NCI-H2171 treated with DMSO at 0.1 percent for 48 hours (cell line): ENCODE measurements around the gene TMEM235.
A peak's percentile ranks its signal among the peaks of the same experiment; 100 is the strongest.
"Not testable (repeated sequence)": the region's sequence is repeated elsewhere in the genome, so short reads cannot be mapped to it uniquely, and the experiment has no call there.

Experiments used
- DNase-seq: peaks from one replicate; lab custom pipeline; 2025; lab: John Stamatoyannopoulos, UW

Gene TMEM235

GRCh38 chr17:78219396-78220150, 11.9 kb upstream of the TMEM235 start:
- peak; percentile 80 for DNase-seq

GRCh38 chr17:78223061-78223460, 8.4 kb upstream of the TMEM235 start:
- no peak for DNase-seq

- DNase-seq: peak; percentile 70
Observed at GRCh38 chr17:78223765-78224164, 7.7 kb upstream of the TMEM235 start.

- DNase-seq: peak; percentile 82
Observed at GRCh38 chr17:78224231-78225087, 7.0 kb upstream of the TMEM235 start.

GRCh38 chr17:78225088-78225865, 6.2 kb upstream of the TMEM235 start:
- peak; percentile 47 for DNase-seq

GRCh38 chr17:78226055-78226758, 5.2 kb upstream of the TMEM235 start:
- DNase-seq: no peak

GRCh38 chr17:78226759-78227454, 4.5 kb upstream of the TMEM235 start:
- DNase-seq: no peak

- DNase-seq: peak; percentile 90
Observed at GRCh38 chr17:78227455-78227916, 3.9 kb upstream of the TMEM235 start.

GRCh38 chr17:78228176-78228575, 3.3 kb upstream of the TMEM235 start:
- DNase-seq: no peak

- no peak for DNase-seq
Observed at GRCh38 chr17:78230252-78230962, 1.0 kb upstream of the TMEM235 start.

- no peak for DNase-seq
Observed at GRCh38 chr17:78231991-78232858, 794 bp downstream of the TMEM235 start.

GRCh38 chr17:78232859-78233173, 1.4 kb downstream of the TMEM235 start:
- no peak for DNase-seq

- DNase-seq: no peak
Observed at GRCh38 chr17:78233678-78234077, 2.2 kb downstream of the TMEM235 start.

- no peak for DNase-seq
Observed at GRCh38 chr17:78234261-78234865, 2.9 kb downstream of the TMEM235 start.

GRCh38 chr17:78235022-78235421, 3.6 kb downstream of the TMEM235 start:
- not testable (repeated sequence) for DNase-seq

GRCh38 chr17:78235885-78236284, 4.5 kb downstream of the TMEM235 start:
- no peak for DNase-seq

GRCh38 chr17:78236362-78237127, 5.1 kb downstream of the TMEM235 start:
- no peak for DNase-seq

- DNase-seq: peak; percentile 51
Observed at GRCh38 chr17:78237401-78238012, 6.1 kb downstream of the TMEM235 start.
